ENCODE data around the gene NID2.
A peak's percentile ranks its signal among the peaks of the same experiment; 100 is the strongest.

Gene NID2

DNA sequence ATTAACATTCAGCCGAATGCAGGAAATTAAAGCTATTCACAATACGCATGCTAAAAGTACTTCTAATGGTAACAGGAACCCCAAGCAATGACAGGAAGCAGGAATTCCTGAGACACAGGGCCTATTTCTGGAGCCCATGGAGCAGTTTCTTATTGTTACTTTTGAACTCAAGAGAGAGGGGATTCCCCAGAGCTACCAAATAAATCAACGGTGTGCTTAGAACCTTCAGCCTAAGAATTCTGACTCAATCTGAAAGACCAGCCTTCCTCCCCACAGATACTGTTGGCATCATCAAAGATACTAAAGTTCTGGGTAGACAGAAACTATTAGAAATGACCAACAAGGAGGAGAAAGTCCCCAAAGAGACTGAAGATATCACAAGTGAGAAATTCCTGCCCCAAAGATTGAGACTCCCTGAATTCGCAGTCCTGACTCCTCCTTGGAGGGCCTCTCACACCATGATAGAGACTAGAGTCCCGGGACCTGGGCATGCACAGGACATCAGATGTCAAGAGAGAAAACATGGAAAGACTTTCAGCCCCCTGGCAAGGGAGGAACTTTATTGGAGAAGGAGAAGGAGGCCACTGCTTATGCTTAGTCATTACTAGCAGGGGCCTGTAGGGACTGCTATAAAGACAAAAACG is 46.8 kb downstream of the NID2 start:
- DNase-seq = peak; percentile 5

DNA sequence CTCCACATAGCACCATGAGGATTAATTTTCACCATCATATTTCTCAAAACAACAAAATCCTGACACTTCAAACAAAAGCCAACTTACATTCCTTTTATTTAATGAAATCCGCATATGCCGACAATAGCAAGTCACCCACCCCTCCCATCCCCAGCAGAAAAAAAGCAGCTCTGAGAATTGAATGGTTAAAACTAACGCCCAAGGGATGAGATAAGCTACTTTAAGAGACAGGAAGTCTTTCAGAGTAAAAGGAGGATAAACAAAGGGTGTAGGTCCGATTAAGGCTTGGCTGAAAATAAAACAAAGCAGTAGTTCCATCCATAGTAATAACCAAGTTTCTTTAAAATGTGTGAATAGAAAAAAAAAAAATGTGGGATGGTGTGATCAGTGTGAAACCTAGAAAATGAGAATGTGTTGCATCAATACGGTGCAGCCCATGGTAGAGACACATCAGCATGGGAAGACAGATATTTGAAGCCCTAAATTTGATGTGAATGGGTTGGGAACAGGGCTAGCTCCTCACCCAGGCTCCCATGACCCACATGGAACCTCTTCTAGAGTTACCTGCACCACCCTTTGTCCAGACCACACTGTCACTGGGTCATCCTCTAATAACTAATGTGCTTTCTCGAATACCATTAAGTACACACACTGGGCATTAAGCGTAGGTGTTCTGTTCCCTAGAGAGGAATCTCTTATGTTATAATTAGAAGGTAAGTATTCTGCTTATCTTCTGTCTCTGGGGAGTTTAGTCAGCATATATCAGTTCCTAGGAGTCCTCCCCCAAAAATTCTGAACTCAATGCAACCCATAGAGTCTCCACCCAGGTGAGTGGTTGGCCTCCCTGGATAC is 47.8 kb downstream of the NID2 start:
- peak; percentile 11 for DNase-seq

DNA sequence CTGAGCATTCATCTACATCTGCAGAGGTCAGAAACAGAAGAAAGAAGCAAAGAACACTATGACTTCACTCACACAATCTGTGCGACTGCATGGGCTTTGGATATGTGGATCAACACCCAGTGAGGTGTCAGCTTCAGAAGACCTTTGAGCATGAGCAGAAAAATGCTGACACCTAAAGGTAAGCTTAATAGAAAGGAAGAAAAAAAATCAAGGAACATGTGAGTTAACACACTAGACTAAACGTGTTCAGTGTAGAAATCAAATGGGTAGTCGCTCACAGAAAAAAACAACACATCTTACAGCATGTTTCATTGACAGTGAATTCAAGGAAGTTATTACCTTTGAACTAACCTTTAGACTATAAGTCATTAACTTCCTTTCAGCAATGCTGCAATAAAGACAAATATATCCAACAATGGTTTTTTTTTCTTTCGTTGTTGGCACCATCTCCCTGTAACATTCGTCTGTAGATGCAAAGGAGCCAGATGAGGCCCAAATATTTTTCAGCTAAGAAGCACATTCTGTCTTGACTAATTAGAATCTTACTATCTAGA is 48.6 kb downstream of the NID2 start:
- DNase-seq = no peak

DNA sequence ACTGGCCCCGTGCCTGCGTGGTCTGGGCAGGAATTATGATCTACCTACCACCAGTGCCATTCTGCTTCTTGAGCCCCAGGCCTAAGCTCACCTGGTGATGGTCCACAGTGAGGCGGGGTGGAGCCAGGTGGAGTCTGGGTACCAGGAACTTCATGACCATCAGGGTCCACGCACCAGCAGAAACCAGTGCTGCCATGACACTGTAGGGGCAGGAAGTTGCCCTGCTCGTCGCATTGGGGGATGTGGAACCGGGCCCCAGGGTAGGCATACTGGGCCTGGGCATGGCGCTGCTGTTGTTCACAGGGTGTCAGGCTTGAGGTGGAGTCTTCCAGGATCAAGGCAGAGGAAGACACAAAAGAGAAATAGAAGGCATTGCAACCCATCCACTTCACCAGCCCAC is 49.9 kb downstream of the NID2 start:
- no peak for DNase-seq

DNA sequence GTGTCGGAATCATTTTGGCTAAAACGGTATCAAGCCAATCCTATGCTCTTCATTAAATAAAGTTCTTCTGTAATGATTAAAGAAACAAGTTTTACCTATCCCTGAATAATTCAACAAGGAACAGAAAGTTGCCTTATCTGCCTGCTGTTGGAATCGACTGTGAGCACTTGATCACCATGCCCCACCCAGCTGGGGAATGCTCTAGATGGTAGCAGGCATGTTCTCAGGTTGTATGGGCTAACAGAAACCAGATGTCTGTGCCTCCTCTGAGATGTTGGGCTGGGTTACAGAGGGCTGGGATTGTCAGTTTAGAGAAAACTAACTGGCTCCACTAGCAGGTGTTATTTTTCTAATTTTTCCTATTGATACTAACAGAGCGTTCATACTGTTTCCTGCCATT is 50.6 kb downstream of the NID2 start:
- no peak for DNase-seq

DNA sequence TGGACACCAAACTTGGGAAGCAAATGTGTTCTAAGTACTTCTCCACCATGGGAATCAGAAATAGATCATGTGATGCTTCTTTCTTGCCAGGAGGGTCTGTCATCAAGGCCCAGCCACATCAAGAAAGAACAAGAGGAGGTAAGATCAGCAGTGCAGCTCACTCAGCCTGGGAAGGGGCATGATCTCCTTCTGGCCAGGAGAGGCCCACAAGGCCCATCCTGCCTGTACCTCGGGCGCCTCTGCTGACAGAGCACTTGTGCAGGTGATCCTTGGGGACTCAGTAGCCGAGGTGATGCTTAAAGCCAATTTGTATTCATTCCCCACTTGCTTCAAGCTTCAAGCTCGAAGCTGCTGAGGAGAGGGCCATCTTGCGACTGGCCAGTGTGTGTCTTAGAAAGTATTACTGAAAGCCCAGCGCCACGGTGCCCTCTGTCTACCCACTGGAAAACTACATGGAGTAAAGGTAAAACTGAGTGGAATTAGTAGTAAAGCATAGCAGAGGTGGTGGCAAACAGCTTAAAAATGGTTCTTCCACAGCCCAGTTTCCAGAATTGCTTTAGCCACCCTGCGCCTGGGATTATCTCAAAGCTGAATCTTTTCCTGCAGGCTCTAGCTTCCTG is 53.3 kb downstream of the NID2 start:
- DNase-seq = no peak

DNA sequence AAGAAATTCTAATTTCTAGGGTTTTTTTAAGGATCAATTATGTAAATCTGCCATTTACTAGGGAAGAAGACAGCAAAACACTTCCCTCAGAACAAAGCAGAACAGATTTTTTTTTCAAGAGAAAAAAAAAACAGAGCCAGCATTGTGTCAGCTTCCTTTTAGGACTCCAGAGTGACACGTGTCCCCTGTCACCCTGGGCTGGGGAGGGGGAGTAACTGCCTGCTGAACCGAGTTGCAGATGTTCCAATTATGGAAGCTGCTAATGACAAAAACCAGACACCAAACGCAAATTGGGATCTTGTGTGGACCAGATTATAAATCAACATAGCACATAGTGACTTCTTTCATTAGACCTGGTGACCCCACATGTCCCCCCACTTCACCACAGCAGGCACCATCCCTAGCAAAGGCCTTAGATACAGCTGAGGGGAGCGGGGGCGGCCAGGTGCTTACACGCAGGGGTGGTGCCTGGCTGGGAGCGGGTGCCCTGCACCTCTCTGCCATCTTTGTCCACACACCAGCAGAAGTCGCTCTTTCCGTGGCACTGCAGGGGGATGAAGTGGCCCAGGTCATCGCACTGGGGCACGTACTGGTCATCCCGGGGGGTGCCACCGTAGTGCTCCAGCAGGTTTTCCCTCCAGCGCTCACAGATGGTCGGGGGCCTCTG is 54.1 kb downstream of the NID2 start:
- DNase-seq = no peak

DNA sequence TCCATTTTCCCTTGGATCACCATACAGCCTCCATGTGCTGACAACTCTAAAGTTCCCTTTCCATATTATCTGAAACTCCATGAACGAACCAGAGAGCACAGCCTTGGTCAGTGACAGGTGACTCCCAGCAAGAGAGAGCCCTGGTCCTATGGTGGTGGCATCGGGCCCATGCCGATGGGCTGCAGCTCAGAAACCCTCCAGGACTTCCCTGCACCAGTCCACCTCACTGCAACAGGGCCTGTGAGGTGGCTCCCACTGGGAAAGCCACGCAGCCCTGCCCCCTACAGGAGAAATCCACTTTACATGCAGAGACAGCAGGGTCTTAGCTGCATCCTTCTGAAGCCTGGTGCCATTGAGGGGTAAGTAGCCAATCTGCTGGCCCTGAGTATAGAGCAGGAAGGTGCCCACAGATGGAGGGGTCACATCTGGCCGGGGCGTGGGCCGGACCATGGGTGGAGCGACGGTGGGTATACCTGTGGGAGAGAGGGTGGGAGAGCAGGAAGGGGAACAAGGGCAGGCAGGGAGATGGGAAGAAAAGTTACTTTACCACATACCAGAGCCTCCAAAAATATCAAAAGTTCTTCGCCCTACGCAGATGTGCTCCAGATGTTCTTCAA is 54.8 kb downstream of the NID2 start:
- DNase-seq = no peak

DNA sequence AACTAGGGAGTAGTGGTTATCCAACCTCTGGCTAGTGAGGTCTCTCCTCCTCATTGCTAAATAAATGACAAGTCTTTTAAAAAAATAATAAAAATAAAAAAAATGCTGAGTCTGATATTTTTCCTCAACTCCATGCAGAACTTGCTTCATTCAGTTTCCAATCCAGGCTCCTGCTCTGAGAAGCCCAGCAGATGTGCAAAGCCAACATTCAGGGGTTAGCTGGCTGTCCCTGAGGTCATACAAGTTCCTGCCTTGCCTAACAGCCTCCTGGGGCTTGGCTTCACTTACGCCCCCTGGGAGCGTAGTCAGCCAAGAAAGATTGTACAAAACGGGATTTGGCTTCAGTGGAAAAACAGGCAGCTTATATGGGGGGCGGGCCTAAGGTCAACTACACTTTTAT is 56.2 kb downstream of the NID2 start:
- no peak for DNase-seq

DNA sequence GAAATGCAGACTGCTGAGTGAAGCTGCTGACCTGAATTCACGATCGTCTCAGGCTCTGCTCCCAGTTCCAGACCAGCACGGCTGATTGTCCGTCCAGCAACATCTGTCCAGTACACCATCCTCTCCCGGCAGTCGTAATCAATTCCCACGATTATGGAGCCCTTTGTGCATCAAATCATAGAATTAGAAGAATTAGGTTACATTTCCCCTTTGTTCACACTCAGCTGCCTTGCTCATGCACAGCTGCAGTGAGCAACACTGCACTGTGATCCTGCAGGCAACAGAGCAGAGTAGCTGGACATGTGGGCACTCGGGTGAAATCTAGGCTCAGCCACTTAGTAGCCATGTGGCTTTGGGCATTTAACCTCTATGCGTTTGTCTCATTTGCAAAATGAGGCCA is 57.3 kb downstream of the NID2 start:
- DNase-seq = no peak

DNA sequence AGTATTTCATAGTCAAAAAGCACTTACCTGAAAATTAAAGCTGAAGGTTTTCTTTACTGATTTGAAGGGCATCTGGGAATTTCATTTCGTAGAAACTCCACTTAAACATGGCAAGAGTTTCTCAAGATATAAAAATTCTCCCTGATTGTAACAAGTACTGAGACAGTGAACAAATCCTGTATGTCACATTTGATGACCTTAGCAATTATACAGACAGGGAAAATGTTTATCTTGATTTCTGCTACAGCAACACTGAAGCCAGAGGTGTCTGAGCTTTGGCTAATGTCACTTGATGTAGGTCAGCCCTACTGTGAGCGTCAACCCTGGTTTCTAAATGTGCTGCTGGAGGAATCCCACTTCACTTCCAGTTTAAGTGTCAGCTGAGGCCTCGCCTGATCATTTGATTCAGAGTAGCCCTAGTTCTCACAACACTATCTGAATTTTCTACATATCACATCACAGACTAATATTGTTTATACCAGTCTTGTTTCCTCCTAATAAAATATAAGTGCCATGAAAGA is 58.6 kb downstream of the NID2 start:
- no peak for DNase-seq

DNA sequence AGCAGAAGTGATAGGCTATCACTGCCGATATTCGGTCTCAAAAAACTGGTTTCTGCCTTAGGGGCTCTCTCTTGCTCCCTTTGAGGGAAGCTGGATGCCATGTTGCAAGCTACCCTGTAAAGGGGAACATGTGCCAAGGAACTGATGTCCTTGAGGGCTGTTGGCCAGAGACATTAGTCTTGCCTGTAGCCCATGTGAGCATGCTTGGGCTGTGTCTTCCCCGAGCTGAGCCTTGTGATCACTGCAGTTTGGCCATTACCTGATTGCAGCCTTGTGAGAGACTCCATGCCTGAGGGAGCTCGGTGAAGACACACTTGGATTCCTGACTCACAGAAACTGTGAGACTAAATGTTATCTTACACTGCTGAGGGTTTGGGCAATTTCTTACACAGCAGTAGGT is 60.7 kb downstream of the NID2 start:
- DNase-seq = no peak

DNA sequence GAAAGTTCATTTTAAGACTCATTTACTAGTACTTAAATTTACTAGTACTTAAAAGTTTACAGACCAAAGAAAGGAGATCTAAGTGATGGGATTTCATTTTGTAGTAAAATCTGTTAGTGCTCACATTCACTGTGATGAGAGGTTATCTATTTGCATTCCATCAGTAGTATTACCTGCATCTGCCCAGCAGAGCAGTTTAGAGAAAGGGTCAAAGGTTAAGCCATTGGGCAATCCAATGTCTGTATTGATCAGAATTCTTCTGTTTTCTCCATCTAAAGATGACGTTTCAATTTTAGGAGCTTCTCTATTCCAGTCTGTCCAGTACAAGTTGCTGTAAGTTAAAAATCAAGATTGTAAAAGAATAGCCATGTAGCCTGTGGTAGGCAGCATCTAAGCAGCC is 61.2 kb downstream of the NID2 start:
- DNase-seq = no peak

DNA sequence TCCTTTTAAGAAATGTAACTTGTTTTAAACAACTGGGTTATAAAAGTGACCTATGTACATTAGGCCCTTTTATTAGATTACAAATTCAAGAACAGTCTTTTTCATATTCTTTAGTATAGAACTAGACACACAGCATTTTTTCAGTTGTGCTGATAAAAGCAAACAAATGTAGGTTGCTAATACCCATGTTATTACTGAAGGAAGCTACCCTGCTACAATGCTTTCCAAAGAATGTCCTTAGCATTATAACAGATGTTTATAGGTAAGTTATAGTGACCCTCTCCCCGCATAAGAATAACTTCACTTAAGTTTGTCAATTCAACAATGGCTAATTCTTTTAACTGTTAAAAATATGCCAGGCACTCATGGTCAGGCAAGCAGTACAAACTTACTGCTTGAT is 61.6 kb downstream of the NID2 start:
- DNase-seq = no peak

DNA sequence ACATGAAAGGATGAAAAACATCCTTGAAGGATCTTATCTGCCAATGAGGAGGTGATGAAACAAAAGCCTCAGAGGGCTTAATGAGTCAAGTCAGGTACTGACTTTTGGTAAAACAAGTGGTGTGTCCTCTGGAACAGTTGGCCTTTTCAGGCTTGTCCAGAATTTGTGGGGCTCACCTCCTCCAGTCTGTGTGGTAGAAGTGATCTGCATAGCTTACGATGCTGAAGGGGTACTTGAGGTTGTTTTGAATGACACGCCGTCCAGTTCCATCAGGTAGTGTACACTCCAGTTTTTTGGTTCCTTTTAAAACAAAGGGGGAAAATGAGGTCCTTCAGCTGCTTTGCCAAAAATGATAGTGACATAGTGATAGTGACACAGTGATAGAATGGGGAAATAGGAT is 62.5 kb downstream of the NID2 start:
- no peak for DNase-seq

DNA sequence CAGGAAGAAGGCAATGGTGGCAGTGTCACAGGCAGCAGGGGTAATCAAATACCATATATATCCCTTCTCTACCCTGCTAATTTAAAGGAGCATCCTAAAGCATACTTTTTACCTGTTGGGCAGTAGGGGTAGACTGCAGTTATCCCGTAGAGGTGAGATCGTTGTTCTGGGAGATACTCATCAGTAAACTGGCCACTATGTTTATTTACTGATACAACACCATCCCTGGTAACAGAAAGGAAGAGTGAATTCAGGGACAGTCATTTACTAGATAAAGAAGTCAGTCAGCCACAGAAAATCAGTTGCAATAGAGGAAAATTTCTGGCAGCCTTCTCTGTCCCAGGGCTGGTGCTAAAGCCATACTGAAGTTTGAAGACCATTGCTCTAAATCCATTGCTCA is 63.2 kb downstream of the NID2 start:
- DNase-seq = no peak

DNA sequence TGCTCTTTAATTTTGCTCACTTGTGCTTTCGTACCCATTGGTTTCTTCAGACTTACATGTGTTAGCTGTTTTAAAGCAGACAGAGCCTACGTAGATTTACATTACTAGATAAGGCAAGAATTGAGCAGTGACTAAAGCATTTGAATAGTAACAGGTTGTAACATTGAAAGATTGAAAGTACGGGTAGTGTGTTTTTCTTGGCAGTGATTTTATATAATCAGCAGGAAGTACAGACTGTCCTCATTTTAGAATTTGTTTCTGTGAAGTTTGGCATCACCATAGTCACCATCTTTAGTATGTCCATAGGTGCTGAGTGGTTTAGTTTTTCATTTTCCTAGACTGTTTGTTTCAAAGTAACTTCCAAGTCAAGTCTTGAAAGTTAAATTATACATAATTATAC is 65.5 kb downstream of the NID2 start:
- DNase-seq = no peak

DNA sequence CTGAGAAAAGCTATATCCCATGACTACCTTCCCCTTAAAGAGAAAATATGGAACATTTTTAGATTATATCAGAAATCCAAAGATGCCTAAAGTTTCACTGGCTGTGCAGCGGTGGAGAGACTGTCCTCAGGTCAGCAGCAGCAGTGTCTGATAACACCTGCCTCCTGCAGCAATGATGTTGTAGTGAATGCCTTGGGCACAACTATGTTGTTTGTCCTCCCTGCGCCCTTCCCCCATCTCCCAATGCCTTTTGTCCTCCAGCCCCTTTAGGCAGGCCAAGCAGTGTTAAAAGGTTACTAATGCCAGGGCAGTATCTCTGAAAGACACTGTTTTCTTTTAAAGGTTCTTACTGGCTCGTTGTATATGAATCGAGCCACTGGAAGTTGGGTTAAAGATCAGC is 66.3 kb downstream of the NID2 start:
- DNase-seq = no peak

DNA sequence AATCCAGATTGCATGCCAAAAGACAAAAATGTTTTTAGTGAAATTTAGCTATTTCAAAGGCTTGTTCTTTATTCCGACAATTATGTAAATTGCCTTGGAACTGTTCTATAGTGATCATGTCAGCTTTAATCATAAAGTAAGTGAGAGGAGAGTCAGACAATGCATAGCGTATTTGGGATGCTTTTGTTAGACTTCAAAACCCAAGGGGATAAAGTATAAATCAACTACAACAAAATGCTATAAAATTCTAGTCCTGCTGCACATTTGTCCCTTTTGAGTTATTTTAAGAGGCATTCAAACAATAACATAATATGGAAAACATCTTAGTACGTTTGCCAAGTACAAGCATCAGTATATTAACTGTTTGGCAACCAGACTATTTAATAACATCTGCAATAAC is 68.2 kb downstream of the NID2 start:
- DNase-seq = no peak

DNA sequence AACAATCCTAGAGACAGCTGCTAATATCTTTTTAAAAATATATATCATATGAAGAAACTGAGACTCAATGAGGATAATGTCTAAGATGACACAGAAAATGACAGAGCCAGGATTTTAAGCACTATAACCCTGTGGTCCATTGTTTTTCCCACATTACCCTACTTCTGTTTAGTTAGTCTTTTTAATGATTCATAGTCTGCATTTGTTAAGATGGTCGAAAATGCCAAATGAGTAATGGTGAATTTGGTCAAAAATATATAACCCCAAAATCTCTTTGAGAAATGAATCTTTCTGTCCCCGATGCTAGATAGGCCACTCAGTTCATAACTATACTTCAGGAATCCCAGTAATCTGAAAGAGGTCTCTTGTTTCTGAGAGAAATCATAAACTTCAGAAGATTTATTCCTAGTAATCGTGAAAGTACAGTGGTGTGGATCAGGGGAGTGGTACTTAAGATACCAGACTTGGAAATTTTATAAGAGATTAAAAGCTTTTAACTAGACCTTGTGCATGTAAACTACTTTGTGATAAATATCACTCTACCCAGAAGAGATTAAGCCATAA is 68.8 kb downstream of the NID2 start:
- no peak for DNase-seq

DNA sequence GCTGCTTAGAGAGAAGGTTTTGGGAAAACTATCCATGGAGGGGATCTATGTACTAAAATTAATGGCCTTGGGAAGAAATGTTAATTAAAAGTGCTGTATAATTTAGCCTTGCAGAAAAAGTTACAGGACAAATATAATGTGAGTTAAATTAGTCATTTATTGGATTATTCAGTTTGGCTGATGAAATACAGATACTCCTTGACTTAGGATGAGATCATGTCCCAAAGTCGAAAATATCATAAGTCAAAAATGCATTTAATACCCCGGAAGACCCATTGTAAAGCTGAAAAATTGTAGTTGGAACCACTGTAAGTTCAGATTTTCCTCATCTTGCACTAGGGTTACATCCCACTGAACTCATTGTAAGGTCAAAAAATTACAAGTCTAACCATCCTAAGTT is 69.8 kb downstream of the NID2 start:
- no peak for DNase-seq

DNA sequence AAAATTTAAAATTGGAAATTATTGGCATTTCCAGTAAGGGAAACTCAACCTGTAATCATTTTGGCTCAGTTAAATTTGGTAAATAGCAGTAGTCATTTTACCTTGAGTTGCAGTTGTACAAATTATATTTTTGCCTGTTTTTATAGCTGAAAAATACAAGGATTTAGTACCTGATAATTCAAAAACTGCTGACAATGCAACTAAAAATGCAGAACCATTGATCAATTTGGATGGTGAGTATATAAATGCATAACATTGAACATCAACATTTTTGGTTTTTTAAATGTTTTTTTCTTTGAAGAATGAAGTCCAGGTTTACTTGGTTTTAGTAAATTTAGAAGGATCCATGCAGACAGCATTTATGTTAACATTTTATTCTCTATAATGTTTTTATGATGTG is 70.5 kb downstream of the NID2 start:
- DNase-seq = no peak

Data from CD4-positive, alpha-beta T cell treated with Interleukin-4 for 4 hours (primary cell).